RWPE2 (cell line): Measurements from ENCODE around the gene ALCAM.

Source experiments
- ATAC-seq: fragments of 200-7000 bp; cut with Tn5 transposase; 3 replicates; pipeline ENCODE4 v1.9.1; 2021; ENCODE audit warnings: low read depth
- DNase-seq: peaks from one replicate; pipeline ENCODE4 v3.0.0-alpha.2; 2020; ENCODE audit warnings: low spot score
- H3K27ac ChIP-seq: fragments of 450-650 bp; 2 replicates; pipeline ENCODE4 v1.5.1; 2017; ENCODE audit warnings: mild to moderate bottlenecking; ENCODE audit not compliant: poor library complexity, severe bottlenecking
- H3K27me3 ChIP-seq: fragments of 250-450 bp; sonication (Bioruptor Pico); 2 replicates; pipeline ENCODE4 v1.5.1; 2021; ENCODE audit warnings: mild to moderate bottlenecking, moderate library complexity; ENCODE audit not compliant: insufficient read depth, poor library complexity, severe bottlenecking
- H3K36me3 ChIP-seq: fragments of 250-450 bp; sonication (Bioruptor Pico); 2 replicates; pipeline ENCODE4 v1.5.1; 2020; ENCODE audit warnings: low read depth, mild to moderate bottlenecking, moderate library complexity
- H3K4me1 ChIP-seq: fragments of 250-450 bp; sonication (Bioruptor Pico); 2 replicates; pipeline ENCODE4 v1.5.1; 2021; ENCODE audit warnings: mild to moderate bottlenecking, moderate library complexity; ENCODE audit not compliant: insufficient read depth, poor library complexity, severe bottlenecking
- H3K4me3 ChIP-seq: fragments of 250-450 bp; sonication (Bioruptor Pico); 2 replicates; pipeline ENCODE4 v1.5.1; 2021; ENCODE audit warnings: mild to moderate bottlenecking, moderate library complexity; ENCODE audit not compliant: severe bottlenecking
- H3K9me3 ChIP-seq: fragments of 250-450 bp; sonication (Bioruptor Pico); 2 replicates; pipeline ENCODE4 v1.5.1; 2021; ENCODE audit warnings: mild to moderate bottlenecking, moderate library complexity; ENCODE audit not compliant: severe bottlenecking
- CTCF ChIP-seq: fragments of 450-650 bp; IDR thresholded peaks from one replicate; pipeline ENCODE4 v1.5.1; 2017; ENCODE audit warnings: mild to moderate bottlenecking, moderate library complexity; ENCODE audit not compliant: poor library complexity, severe bottlenecking

The ALCAM gene

GRCh38 chr3:105459566-105460290 lies 93.0 kb downstream of the ALCAM start:
- H3K4me1 ChIP-seq: peaks cover 8% of the 10 kb centered on the region
- DNase-seq (no peak), ATAC-seq (no peak)
- H3K36me3 ChIP-seq: no peaks in the 10 kb centered on the region
- H3K4me3 ChIP-seq: no peak overlapping the region
- H3K9me3 ChIP-seq: no peaks in the 10 kb centered on the region
- H3K27me3 ChIP-seq: no peaks in the 10 kb centered on the region
- no peak overlapping the region for H3K27ac ChIP-seq
- TF ChIP-seq CTCF: no peak

GRCh38 chr3:105463620-105464019 lies 96.9 kb downstream of the ALCAM start:
- Histone ChIP-seq H3K27me3 (no peaks in the 10 kb centered on the region), H3K9me3 (no peaks in the 10 kb centered on the region), H3K4me1 (peaks cover 5% of the 10 kb centered on the region), H3K4me3 (no peak overlapping the region), H3K27ac (no peak overlapping the region), H3K36me3 (no peaks in the 10 kb centered on the region)
- no peak for ATAC-seq
- TF ChIP-seq CTCF: no peak
- no peak for DNase-seq

GRCh38 chr3:105465251-105465853 lies 98.6 kb downstream of the ALCAM start:
- H3K36me3 ChIP-seq: no peaks in the 10 kb centered on the region
- no peak overlapping the region for H3K4me3 ChIP-seq
- no peak for ATAC-seq
- no peaks in the 10 kb centered on the region for H3K9me3 ChIP-seq
- no peak for TF ChIP-seq CTCF
- no peaks in the 10 kb centered on the region for H3K27me3 ChIP-seq
- DNase-seq: no peak
- H3K27ac ChIP-seq: no peak overlapping the region
- no peaks in the 10 kb centered on the region for H3K4me1 ChIP-seq

- H3K4me1 ChIP-seq: no peaks in the 10 kb centered on the region
- no peaks in the 10 kb centered on the region for H3K36me3 ChIP-seq
- no peak overlapping the region for H3K27ac ChIP-seq
- no peaks in the 10 kb centered on the region for H3K9me3 ChIP-seq
- H3K4me3 ChIP-seq: no peak overlapping the region
- no peak for ATAC-seq
- no peaks in the 10 kb centered on the region for H3K27me3 ChIP-seq
- TF ChIP-seq CTCF: no peak
- no peak for DNase-seq
Observed at GRCh38 chr3:105466072-105466471, 99.4 kb downstream of the ALCAM start.
